Measurements from ENCODE around the gene GABBR1. TPM values are rescaled to one million over a fixed set of nuclear protein-coding genes. Genes with fewer than 3 reads are reported as not detected.
A peak's percentile ranks its signal among the peaks of the same experiment; 100 is the strongest.

Gene GABBR1
- total RNA-seq, 1 experiment from 2014 or later = 146 TPM

- Mint-ChIP-seq H3K9me3 (no peaks in the 10 kb centered on the region), H3K36me3 (ENCODE audit: insufficient read depth in 1 of 3, low read depth in 3 of 3) (peaks cover 37 to 67% (median 42%) of the 10 kb centered on the region in 3 experiments; a peak in 6 of 7 replicates), H3K27me3 (ENCODE audit: low read depth) (no peaks in the 10 kb centered on the region), H3K4me1 (peaks cover 70 to 84% of the 10 kb centered on the region in 2 experiments), H3K4me3 (peak overlapping the region; percentile 88 to 92), H3K27ac (peak overlapping the region in 2 of 3 experiments; percentile 58 to 96; a peak in 5 of 7 replicates)
- H4K91ac ChIP-seq (ENCODE audit: insufficient read length, low read depth, low read length) = no peak overlapping the region
- H3K4me2 ChIP-seq (ENCODE audit: insufficient read depth, insufficient read length, low read length) = peak overlapping the region; percentile 90
- peaks cover 22% of the 10 kb centered on the region for H3K23me2 ChIP-seq (ENCODE audit: insufficient read length, low read depth, low read length, poor library complexity, severe bottlenecking)
- no peak overlapping the region for H3K4ac ChIP-seq (ENCODE audit: low read depth, low read length)
- H4K8ac ChIP-seq (replicated peaks; ENCODE audit: insufficient read length, low read depth, low read length) = no peak overlapping the region
- no peak overlapping the region for H2AFZ ChIP-seq (ENCODE audit: low read length)
- no peak overlapping the region for H2BK12ac ChIP-seq (ENCODE audit: insufficient read length, low read depth, low read length)
- peak overlapping the region; percentile 17 for H3K9ac ChIP-seq (ENCODE audit: extremely low read depth, insufficient read length, low read length)
- peaks cover 17% of the 10 kb centered on the region; the same call in 1 of the 2 replicates for H3K4me1 ChIP-seq (ENCODE audit: insufficient read depth, low read length)
- no CpG with 5 or more reads among the region's 7 CpGs for WGBS (ENCODE audit: extremely low coverage, insufficient read length, low lambda C conversion rate)
- DNase-seq = no peak
- H3K18ac ChIP-seq (ENCODE audit: insufficient read length, low read depth, low read length) = no peak overlapping the region
- H3K9me3 ChIP-seq (ENCODE audit: control insufficient read depth, low read depth, low read length) = no peaks in the 10 kb centered on the region
- H4K5ac ChIP-seq (ENCODE audit: insufficient read length, low read depth, low read length) = no peak overlapping the region
- H4K20me1 ChIP-seq (ENCODE audit: control insufficient read depth, insufficient read depth, insufficient read length) = no peaks in the 10 kb centered on the region
- H2BK15ac ChIP-seq (ENCODE audit: low read depth, low read length) = no peak overlapping the region
- peaks cover 7% of the 10 kb centered on the region; the same call in 1 of the 2 replicates for H3K79me2 ChIP-seq (ENCODE audit: insufficient read depth, low read length)
- H3K23ac ChIP-seq (ENCODE audit: insufficient read length, low read depth, low read length) = no peak overlapping the region
- no peak for TF ChIP-seq CTCF (conservative IDR thresholded peaks at IDR 0.05)
- no peak overlapping the region for H2AK5ac ChIP-seq (ENCODE audit: insufficient read length, low read length)
- no peak overlapping the region for H2BK20ac ChIP-seq (ENCODE audit: low read depth, low read length, poor library complexity, severe bottlenecking)
- H3T11ph ChIP-seq (ENCODE audit: low read length) = no peak overlapping the region
- H3K27ac ChIP-seq (ENCODE audit: insufficient read length, low read depth, low read length) = no peak overlapping the region
- no peaks in the 10 kb centered on the region for H3K27me3 ChIP-seq (ENCODE audit: insufficient read depth, low read length)
- no peak overlapping the region for H2BK5ac ChIP-seq (ENCODE audit: insufficient read length, low read length)
- H3K56ac ChIP-seq (ENCODE audit: insufficient read length, low read depth, low read length) = no peak overlapping the region
- H3K79me1 ChIP-seq (ENCODE audit: insufficient read depth, low read depth, low read length, poor library complexity, severe bottlenecking) = no peaks in the 10 kb centered on the region
- no peak overlapping the region; the same call in 1 of the 2 replicates for H3K14ac ChIP-seq (ENCODE audit: insufficient read depth, low read length)
- no peak overlapping the region for H2BK120ac ChIP-seq (ENCODE audit: low read depth, low read length, poor library complexity, severe bottlenecking)
Measured at GRCh38 chr6:29625337-29625930, 7.5 kb downstream of the GABBR1 start.
